Endothelial cell of umbilical vein (primary cell): Measurements from ENCODE around the gene FEZF2. TPM values are rescaled to one million over a fixed set of nuclear protein-coding genes. Genes with fewer than 3 reads are reported as not detected.

Experiments
- BruUV-seq: library from RNA; stranded (reverse); fragments of 400-500 nt; replicated peaks from 2 replicates; lab custom pipeline; 2021; lab: Mats Ljungman, UMichigan
- CTCF ChIA-PET: fragments of 300-600, 350-600 bp; sonication (Branson Sonifier 250); formaldehyde crosslinking; loops from one replicate; lab custom pipeline; 2021; ENCODE audit warnings: antibody characterized with exemption, inconsistent platforms; lab: Charles Lee
- POLR2A ChIA-PET: fragments of 300-600, 350-600 bp; sonication (Branson Sonifier 250); formaldehyde crosslinking; loops from one replicate; lab custom pipeline; 2021; ENCODE audit warnings: antibody characterized with exemption, inconsistent platforms; lab: Charles Lee
- DNase-seq: peaks from one replicate; pipeline ENCODE4 v3.0.0-alpha.2; 2011; ENCODE audit warnings: low read depth, low spot score
- FAIRE-seq: peaks from 2 replicates; lab custom pipeline; 2011; peaks lifted over from hg19 to GRCh38; lab: Jason Lieb, UNC
- H2AFZ ChIP-seq: 2 replicates; pipeline ENCODE4 v1.6.0; 2012; ENCODE audit warnings: low read depth, low read length, control low read depth, inconsistent platforms
- H3K27ac ChIP-seq: 2 replicates; pipeline ENCODE4 v1.5.1; 2011; ENCODE audit warnings: low read depth, mild to moderate bottlenecking, control low read depth, low read length, moderate library complexity; ENCODE audit not compliant: insufficient read depth
- H3K27me3 ChIP-seq, 2 experiments: 2 replicates each; pipeline versions ENCODE4 v1.6.0 to v1.6.1; 2011; ENCODE audit warnings: low read length in 2 of 2, mixed read lengths in 1 of 2; ENCODE audit not compliant: control insufficient read depth in 2 of 2, insufficient read depth in 2 of 2
- H3K36me3 ChIP-seq, 2 experiments: 2 replicates in 1 of 2; 3 replicates in 1 of 2; pipeline ENCODE4 v1.5.1; 2011; ENCODE audit warnings: low read length in 2 of 2, mild to moderate bottlenecking in 1 of 2, moderate library complexity in 1 of 2; ENCODE audit not compliant: control insufficient read depth in 2 of 2, insufficient read depth in 2 of 2; ENCODE audit errors: extremely low read depth in 1 of 2
- H3K4me1 ChIP-seq: 3 replicates; pipeline ENCODE4 v1.5.1; 2011; ENCODE audit warnings: mild to moderate bottlenecking, low read length; ENCODE audit not compliant: control insufficient read depth, insufficient read depth; ENCODE audit errors: extremely low read depth
- H3K4me2 ChIP-seq: 2 replicates; pipeline ENCODE4 v1.6.1; 2011; ENCODE audit warnings: low read length, control low read depth, mixed read lengths; ENCODE audit not compliant: insufficient read depth
- H3K4me3 ChIP-seq, 3 experiments: fragments of 200-600 bp in 1 of 3; sonication (generic), shearing (Covaris generic) in 1 of 3; replicated peaks in 1 of 3; 2 replicates each; pipeline ENCODE4 v1.5.1; 2011 to 2016; ENCODE audit warnings: control low read depth in 3 of 3, low read length in 3 of 3, mild to moderate bottlenecking in 2 of 3, inconsistent platforms in 1 of 3, low read depth in 1 of 3, moderate library complexity in 1 of 3; ENCODE audit not compliant: insufficient read depth in 1 of 3
- H3K79me2 ChIP-seq: 2 replicates; pipeline ENCODE4 v1.6.0; 2012; ENCODE audit warnings: low read length, inconsistent platforms; ENCODE audit not compliant: control insufficient read depth, insufficient read depth
- H3K9ac ChIP-seq: replicated peaks from 2 replicates; pipeline ENCODE3; 2011; ENCODE audit warnings: low read length, control low read depth; ENCODE audit not compliant: insufficient read depth; ENCODE audit errors: extremely low read depth
- H3K9me1 ChIP-seq: replicated peaks from 3 replicates; pipeline ENCODE4 v1.6.0; 2011; ENCODE audit warnings: mild to moderate bottlenecking, low read length; ENCODE audit not compliant: control insufficient read depth, insufficient read depth; ENCODE audit errors: extremely low read depth
- H3K9me3 ChIP-seq: replicated peaks from 2 replicates; pipeline ENCODE4 v1.5.1; 2012; ENCODE audit warnings: low read length, inconsistent platforms; ENCODE audit not compliant: control insufficient read depth, insufficient read depth
- H4K20me1 ChIP-seq: replicated peaks from 2 replicates; pipeline ENCODE3; 2011; ENCODE audit warnings: mild to moderate bottlenecking, low read length; ENCODE audit not compliant: control insufficient read depth, insufficient read depth; ENCODE audit errors: extremely low read depth
- CTCF ChIP-seq, 2 donors: IDR thresholded peaks; 1 replicate in 1 of 2; 2 replicates in 1 of 2; pipeline ENCODE4 v1.5.1; 2011; ENCODE audit warnings: low read length in 2 of 2, mild to moderate bottlenecking in 2 of 2, moderate library complexity in 2 of 2, control low read depth in 1 of 2, inconsistent platforms in 1 of 2, low read depth in 1 of 2; ENCODE audit not compliant: insufficient read depth in 1 of 2; ENCODE audit errors: extremely low read depth in 1 of 2
- EZH2 ChIP-seq: IDR thresholded peaks from 2 replicates; pipeline ENCODE4 v1.6.1; 2012; ENCODE audit warnings: borderline replicate concordance, low read depth, mild to moderate bottlenecking, moderate library complexity, low read length, inconsistent platforms; ENCODE audit not compliant: severe bottlenecking
- FOS ChIP-seq: IDR thresholded peaks from 2 replicates; pipeline ENCODE4 v1.6.1; 2011; ENCODE audit warnings: mild to moderate bottlenecking, low read length, moderate library complexity, borderline replicate concordance; ENCODE audit not compliant: insufficient read depth
- GATA2 ChIP-seq: IDR thresholded peaks from 2 replicates; pipeline ENCODE4 v1.7.0; 2011; ENCODE audit warnings: low read depth, mild to moderate bottlenecking, moderate library complexity, mixed read lengths, low read length; ENCODE audit not compliant: insufficient read length, insufficient read depth
- JUN ChIP-seq: IDR thresholded peaks from 2 replicates; pipeline ENCODE4 v1.6.1; 2011; ENCODE audit warnings: borderline replicate concordance, low read depth; ENCODE audit not compliant: insufficient read length, insufficient read depth
- MYC ChIP-seq: IDR thresholded peaks from one replicate; pipeline ENCODE4 v1.6.1; 2011; ENCODE audit warnings: mild to moderate bottlenecking, low read depth, low read length
- POLR2AphosphoS5 ChIP-seq: IDR thresholded peaks from 2 replicates; pipeline ENCODE4 v1.6.1; 2012; ENCODE audit warnings: low read depth, mild to moderate bottlenecking, control low read depth, low read length, moderate library complexity; ENCODE audit not compliant: insufficient read depth
- dilution Hi-C: fragments of 300-500 bp; cut with MboI; formaldehyde crosslinking; loops from one replicate; pipeline ENCODE4 v1.15.0; 2019; ENCODE audit warnings: low sequenced_read_pairs; ENCODE audit not compliant: extremely low pct_ligation_motif_present
- intact Hi-C: fragments of 100-400 bp; cut with micrococcal nuclease; formaldehyde crosslinking; loops from one replicate; pipeline ENCODE4 v1.10.0; 2022
- polyA plus RNA-seq, 4 experiments: library from polyadenylated mRNA; depleted of rRNA in 3 of 4; stranded (reverse) in 3 of 4; unstranded in 1 of 4; fragments of >200 nt; gene quantifications; 2 replicates each; pipeline versions ENCODE4 v1.2.1 to v1.2.3, GENCODE V29; 2011 to 2012; ENCODE audit warnings: missing spikeins in 1 of 4
- total RNA-seq: library from RNA; stranded (reverse); gene quantifications from 2 replicates; pipeline ENCODE4 v1.2.3, GENCODE V29; 2021

Gene FEZF2
- total and polyA plus RNA-seq, 2 donors (not counting 3 experiments of a cell fraction or from before 2014, with no cell fraction given), result not detected

DNA sequence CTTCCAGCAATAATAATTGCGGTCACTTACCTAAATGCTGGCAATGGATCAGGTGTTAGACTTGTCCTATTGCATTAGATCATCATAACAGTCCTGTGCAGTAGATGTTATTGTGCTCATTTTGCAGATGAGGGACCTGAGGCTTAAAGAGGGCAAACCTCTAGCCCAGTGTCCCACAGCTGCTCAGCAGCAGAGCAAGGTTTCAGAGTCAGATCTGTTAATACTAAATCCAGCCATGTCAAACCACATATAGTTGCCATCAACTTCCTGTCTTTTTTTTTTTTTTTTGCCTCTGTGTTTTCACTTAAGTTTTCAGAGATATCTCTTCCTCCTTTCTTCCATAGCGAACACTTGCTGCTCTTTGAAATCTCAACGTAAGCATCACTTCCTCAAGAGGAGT, 12.1 kb downstream of the FEZF2 start:
- CTCF ChIA-PET, result no interaction called here
- BruUV-seq, result no TSS peak
- FAIRE-seq, result no peak
- Histone ChIP-seq H3K9me3 (no peaks in the 10 kb centered on the region), H3K36me3 (no peaks in the 10 kb centered on the region), H3K9me1 (no peaks in the 10 kb centered on the region), H3K4me2 (no peak overlapping the region), H3K27me3 (peaks cover 20 to 29% of the 10 kb centered on the region in 2 experiments), H3K9ac (no peak overlapping the region), H3K79me2 (no peaks in the 10 kb centered on the region), H3K4me3 (no peak overlapping the region), H2AFZ (no peak overlapping the region), H3K4me1 (no peaks in the 10 kb centered on the region), H4K20me1 (no peaks in the 10 kb centered on the region), H3K27ac (no peak overlapping the region)
- intact Hi-C loops (no loop called here), dilution Hi-C loops (no loop called here)
- TF ChIP-seq POLR2AphosphoS5, result no peak
- no peak for TF ChIP-seq GATA2
- no peak for TF ChIP-seq EZH2
- TF ChIP-seq MYC, result no peak
- TF ChIP-seq JUN, result no peak
- no peak for TF ChIP-seq CTCF (IDR thresholded peaks at IDR 0.05; ENCODE audit: extremely low read depth in 1 of 2, insufficient read depth in 1 of 2, low read depth in 1 of 2, low read length in 2 of 2)
- TF ChIP-seq FOS, result no peak
- POLR2A ChIA-PET, result no interaction called here
- DNase-seq, result no peak
